Neural progenitor cell (in vitro differentiated cells): ENCODE data around the gene SSTR3.

Source experiments
- CTCF ChIP-seq: fragments of 200-600 bp; sonication (generic); IDR thresholded peaks from 2 replicates; pipeline ENCODE4 v1.5.1; 2017; ENCODE audit warnings: antibody characterized with exemption, mild to moderate bottlenecking
- EZH2 ChIP-seq: fragments of 200-600 bp; sonication (generic); IDR thresholded peaks from 2 replicates; pipeline ENCODE4 v1.6.1; 2017; ENCODE audit warnings: antibody characterized with exemption, mild to moderate bottlenecking, moderate library complexity
- EZH2phosphoT487 ChIP-seq: fragments of 200-600 bp; sonication (generic); IDR thresholded peaks from 2 replicates; pipeline ENCODE4 v1.6.1; 2017; ENCODE audit warnings: antibody characterized with exemption

- TF ChIP-seq CTCF (no peak), EZH2phosphoT487 (no peak), EZH2 (no peak)
These were observed 30.2 kb upstream of the SSTR3 start for GRCh38 chr22:37242395-37242918.
